Stomach smooth muscle (tissue), 2 donors: ENCODE results near the gene TSFM.

Experiments used
- H3K27ac ChIP-seq: one replicate; pipeline ENCODE4 v1.7.0; 2013; ENCODE audit warnings: mild to moderate bottlenecking, low read length, inconsistent platforms
- H3K27me3 ChIP-seq, 2 donors: one replicate each; pipeline ENCODE4 v1.7.0; 2013; ENCODE audit warnings: low read length in 2 of 2; ENCODE audit not compliant: insufficient read depth in 2 of 2, control insufficient read depth in 1 of 2
- H3K36me3 ChIP-seq, 2 donors: one replicate each; pipeline ENCODE4 v1.7.0; 2013; ENCODE audit warnings: low read length in 2 of 2; ENCODE audit not compliant: control insufficient read depth in 2 of 2, insufficient read depth in 2 of 2
- H3K4me1 ChIP-seq: one replicate; pipeline ENCODE4 v1.7.0; 2013; ENCODE audit warnings: low read length; ENCODE audit not compliant: control insufficient read depth, insufficient read depth
- H3K4me3 ChIP-seq, 2 donors: one replicate each; pipeline ENCODE4 v1.7.0; 2013; ENCODE audit warnings: low read length in 2 of 2
- H3K9ac ChIP-seq, 2 donors: one replicate each; pipeline ENCODE4 v1.7.0; 2013; ENCODE audit warnings: low read length in 2 of 2, mild to moderate bottlenecking in 1 of 2
- H3K9me3 ChIP-seq, 2 donors: one replicate each; pipeline ENCODE4 v1.7.0; 2013; ENCODE audit warnings: low read length in 2 of 2; ENCODE audit not compliant: control insufficient read depth in 2 of 2
- donor health status: healthy.
- donor health status: Pancreatic carcinoma.

TSFM gene

DNA sequence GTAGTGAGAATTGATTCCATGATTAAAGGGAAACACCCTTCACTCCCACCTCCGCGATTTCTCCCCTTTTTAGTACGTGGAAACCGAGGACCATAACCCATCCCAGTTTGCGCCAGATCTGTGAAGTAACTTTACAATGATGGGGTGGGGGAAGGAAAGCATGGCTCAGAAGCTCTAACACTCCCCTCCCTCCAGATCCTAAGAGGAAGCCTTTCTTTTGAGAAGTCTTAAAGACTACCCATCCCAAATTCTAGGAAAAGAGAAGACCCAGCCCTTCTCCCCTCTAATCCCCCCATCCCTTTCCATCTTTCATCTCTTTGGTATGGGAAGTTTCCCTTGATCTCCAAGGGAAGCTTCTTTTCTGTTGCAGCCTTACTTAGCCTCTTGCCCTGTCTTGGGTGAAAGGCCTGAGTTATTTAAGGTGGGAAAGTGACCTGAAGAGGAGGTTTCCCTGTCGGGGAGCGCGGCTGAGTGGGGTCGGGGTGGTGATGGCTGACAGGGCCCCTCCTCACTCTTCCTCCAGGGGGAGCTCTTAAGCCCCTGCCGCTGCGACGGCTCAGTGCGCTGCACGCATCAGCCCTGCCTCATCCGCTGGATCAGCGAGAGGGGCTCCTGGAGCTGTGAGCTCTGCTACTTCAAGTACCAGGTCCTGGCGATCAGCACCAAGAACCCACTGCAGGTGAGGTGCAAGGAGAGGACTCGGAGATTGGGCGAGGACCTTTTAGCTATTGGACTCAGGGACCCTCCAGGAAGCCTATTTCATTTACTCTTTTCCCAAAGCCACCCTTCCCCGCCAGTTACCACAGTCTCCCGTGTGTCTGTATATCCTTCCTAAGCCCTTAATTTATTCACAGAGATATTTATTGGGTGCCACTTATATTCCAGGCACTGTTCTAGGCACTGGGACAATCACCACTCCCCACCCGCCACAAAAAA is 25.9 kb upstream of the TSFM start:
- Histone ChIP-seq H3K9me3 (no peaks in the 10 kb centered on the region), H3K27ac (no peak overlapping the region), H3K9ac (peak overlapping the region in 1 of 2 donors; percentile 36), H3K36me3 (peaks cover 17% of the 10 kb centered on the region in 2 donors), H3K4me1 (peaks cover 18% of the 10 kb centered on the region), H3K27me3 (peaks cover 4 to 5% of the 10 kb centered on the region in 2 donors), H3K4me3 (peak overlapping the region; percentile 33 to 77)

DNA sequence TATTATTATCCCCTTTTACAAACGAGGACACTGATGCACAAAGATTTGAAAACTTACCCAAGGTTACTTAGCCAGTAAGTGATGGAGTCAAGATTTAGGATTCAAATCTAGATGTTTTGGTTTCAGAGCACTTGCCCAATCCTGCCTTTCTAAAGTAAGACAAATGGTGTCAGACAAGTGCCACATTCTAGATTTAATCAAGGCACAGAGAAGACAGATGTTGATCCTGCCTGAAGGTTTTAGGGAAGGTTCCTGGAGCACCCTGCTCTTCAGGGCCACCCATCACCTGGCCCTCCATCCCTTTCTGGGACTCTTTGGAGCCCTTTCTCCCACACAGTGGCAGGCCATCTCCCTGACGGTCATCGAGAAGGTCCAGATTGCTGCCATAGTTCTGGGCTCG is 24.8 kb upstream of the TSFM start:
- H3K4me3 ChIP-seq = no peak overlapping the region
- H3K36me3 ChIP-seq = peaks cover 17% of the 10 kb centered on the region in 2 donors
- peaks cover 10 to 12% of the 10 kb centered on the region in 2 donors for H3K27me3 ChIP-seq
- H3K4me1 ChIP-seq = peaks cover 13% of the 10 kb centered on the region
- H3K9ac ChIP-seq = no peak overlapping the region
- H3K27ac ChIP-seq = no peak overlapping the region
- no peaks in the 10 kb centered on the region for H3K9me3 ChIP-seq

DNA sequence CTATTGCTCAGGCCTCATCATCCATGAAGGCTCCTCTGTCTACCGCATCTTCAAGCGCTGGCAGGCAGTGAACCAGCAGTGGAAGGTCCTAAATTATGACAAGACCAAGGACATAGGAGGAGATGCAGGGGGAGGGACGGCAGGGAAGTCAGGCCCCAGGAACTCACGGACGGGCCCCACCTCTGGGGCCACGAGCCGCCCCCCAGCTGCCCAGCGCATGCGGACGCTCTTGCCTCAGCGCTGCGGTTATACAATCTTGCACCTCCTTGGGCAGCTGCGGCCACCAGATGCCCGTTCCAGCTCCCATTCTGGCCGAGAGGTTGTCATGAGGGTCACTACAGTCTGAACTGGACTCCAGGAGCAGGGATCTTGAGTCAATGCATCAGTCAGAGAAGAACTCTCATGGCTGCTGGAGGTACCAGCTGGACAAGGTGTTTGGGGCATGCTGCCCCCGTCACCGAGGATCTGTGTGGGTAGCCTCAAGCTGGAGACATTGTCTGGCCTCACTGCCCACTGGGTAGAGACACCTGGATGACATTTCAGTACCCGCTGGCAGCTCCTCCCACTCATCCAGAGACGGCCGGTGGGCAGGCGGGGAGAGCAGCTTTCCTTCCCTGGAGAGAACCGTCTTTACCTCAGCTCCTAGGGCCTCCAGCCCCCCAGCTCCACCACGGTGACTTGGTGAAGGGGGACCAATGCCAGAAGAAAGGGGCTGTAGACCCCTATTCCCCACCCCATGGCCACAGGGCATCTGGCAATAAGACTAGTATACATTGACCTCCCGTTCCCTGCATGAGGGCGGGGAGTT is 23.8 kb upstream of the TSFM start:
- Histone ChIP-seq H3K9me3 (no peaks in the 10 kb centered on the region), H3K27me3 (peaks cover 20 to 22% of the 10 kb centered on the region in 2 donors), H3K27ac (no peak overlapping the region), H3K9ac (no peak overlapping the region), H3K4me1 (peaks cover 13% of the 10 kb centered on the region), H3K36me3 (peaks cover 17% of the 10 kb centered on the region in 2 donors), H3K4me3 (no peak overlapping the region)

DNA sequence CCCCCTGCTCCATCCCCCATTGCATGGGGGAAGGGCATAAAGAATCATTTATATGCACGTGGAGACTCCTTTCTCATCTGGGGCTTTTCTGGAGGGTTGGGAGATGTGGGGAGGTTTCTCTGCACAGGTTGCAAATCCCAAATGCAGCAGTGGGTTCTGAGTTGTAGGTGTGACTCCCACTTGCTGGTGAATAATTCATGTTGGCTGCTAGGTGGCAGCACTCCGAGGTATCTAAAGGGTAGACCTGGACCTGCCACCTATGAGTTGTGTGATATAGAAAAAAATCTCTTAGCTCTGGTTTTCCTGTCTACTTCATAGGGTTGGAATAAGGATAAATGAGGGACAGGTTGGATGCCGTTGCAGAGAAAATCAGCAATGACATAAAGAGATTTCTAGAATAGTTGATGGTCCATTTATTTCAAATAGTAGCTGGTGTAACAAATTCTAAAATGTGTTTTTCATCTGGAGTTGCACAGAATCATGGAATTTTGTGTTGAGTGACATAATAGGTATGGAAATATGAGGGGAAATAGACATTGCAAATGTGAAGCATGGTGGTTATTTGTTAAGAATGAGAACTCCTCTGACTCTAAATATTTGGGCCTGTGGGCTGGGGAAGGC is 23.1 kb upstream of the TSFM start:
- Histone ChIP-seq H3K9me3 (no peaks in the 10 kb centered on the region), H3K27me3 (peaks cover 27 to 29% of the 10 kb centered on the region in 2 donors), H3K27ac (no peak overlapping the region), H3K4me3 (no peak overlapping the region), H3K4me1 (peaks cover 9% of the 10 kb centered on the region), H3K36me3 (peaks cover 17% of the 10 kb centered on the region in 2 donors), H3K9ac (no peak overlapping the region)

DNA sequence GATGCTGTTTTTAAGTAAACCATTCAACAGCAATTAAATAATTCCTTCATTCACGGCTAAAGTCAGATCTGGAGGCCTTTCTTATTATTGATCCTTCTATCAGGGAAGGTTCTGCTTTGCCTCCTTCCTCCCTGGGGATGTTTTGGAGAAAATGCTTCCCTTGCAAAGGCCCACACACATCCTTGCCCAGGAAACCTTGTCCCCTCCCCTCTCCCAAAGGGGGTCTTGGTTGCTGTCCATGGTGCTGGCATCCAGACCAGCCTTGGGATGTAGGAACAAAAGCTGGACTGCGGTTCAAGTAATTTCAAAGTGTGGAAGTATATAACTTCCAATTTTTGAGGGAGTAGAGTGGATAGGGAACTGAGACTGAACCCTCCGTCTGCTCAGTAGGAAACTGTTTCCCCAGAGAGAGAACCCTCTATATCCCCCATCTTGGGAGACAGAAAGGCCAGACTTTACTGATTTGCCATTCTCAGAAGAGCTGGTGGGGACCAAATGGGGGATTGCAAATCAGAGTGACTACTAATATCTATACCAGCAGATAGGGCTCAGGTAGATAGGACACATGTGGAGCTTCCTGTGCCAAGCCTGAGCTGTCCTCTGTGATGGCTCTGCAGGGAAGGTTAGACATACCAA is 22.1 kb upstream of the TSFM start:
- no peak overlapping the region for H3K9ac ChIP-seq
- no peaks in the 10 kb centered on the region for H3K9me3 ChIP-seq
- peaks cover 17% of the 10 kb centered on the region in 2 donors for H3K36me3 ChIP-seq
- no peak overlapping the region for H3K27ac ChIP-seq
- H3K27me3 ChIP-seq = peaks cover 37 to 39% of the 10 kb centered on the region in 2 donors
- H3K4me1 ChIP-seq = peaks cover 15% of the 10 kb centered on the region
- H3K4me3 ChIP-seq = no peak overlapping the region

DNA sequence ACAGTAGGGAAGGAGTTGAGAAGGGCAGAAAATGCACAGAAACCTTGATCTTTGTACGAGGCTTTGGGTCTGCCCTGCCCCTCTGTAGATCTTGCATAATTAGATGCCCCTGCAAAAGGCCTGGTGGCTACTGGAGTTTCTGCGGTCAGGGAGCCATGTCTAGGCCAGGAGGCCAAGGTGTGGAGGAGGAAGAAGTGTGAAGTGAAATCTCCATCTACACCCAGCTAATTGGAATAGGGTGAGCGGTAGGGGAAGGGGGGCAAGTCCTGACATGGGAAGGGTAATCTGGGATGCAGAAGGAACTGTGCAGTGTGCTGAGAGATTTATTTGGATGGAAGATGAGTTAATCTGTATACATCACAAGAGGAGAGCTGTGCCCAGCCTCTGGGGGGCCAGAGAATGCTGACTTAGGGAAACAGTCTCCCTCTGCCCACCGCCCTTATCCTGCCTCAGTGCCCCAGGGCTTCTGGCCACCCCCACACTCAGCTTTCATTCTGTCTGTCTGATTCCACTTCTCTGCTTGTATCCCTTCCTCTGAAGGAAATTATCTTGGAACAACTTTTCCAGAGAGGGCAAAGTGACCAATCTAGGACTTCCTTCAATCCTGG is 21.1 kb upstream of the TSFM start:
- H3K27ac ChIP-seq = no peak overlapping the region
- H3K4me1 ChIP-seq = peaks cover 21% of the 10 kb centered on the region
- peaks cover 17% of the 10 kb centered on the region in 2 donors for H3K36me3 ChIP-seq
- H3K4me3 ChIP-seq = no peak overlapping the region
- H3K9me3 ChIP-seq = no peaks in the 10 kb centered on the region
- H3K27me3 ChIP-seq = peaks cover 45 to 46% of the 10 kb centered on the region in 2 donors
- no peak overlapping the region for H3K9ac ChIP-seq

DNA sequence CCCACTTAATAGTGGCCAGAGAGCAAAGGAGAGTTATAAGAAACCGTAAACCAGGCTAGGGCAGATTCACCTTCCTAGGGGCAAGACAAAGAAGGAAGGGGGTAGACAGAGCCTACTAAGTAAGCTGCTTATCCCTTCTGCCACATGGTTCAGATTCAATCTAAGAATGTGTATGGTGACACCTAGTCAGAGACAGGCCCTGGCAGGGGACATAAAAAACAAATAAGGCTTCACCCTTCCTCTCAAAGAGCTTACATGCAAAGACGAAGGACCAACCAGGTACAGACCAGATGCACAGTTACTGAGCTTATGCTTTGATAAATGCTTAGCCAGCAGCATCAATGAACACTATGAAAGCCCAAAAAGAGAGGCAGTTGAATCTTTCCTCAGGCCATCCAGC is 20.1 kb upstream of the TSFM start:
- Histone ChIP-seq H3K4me1 (peaks cover 29% of the 10 kb centered on the region), H3K9ac (no peak overlapping the region), H3K36me3 (peaks cover 17% of the 10 kb centered on the region in 2 donors), H3K27ac (no peak overlapping the region), H3K27me3 (peaks cover 46 to 48% of the 10 kb centered on the region in 2 donors), H3K9me3 (no peaks in the 10 kb centered on the region), H3K4me3 (no peak overlapping the region)

DNA sequence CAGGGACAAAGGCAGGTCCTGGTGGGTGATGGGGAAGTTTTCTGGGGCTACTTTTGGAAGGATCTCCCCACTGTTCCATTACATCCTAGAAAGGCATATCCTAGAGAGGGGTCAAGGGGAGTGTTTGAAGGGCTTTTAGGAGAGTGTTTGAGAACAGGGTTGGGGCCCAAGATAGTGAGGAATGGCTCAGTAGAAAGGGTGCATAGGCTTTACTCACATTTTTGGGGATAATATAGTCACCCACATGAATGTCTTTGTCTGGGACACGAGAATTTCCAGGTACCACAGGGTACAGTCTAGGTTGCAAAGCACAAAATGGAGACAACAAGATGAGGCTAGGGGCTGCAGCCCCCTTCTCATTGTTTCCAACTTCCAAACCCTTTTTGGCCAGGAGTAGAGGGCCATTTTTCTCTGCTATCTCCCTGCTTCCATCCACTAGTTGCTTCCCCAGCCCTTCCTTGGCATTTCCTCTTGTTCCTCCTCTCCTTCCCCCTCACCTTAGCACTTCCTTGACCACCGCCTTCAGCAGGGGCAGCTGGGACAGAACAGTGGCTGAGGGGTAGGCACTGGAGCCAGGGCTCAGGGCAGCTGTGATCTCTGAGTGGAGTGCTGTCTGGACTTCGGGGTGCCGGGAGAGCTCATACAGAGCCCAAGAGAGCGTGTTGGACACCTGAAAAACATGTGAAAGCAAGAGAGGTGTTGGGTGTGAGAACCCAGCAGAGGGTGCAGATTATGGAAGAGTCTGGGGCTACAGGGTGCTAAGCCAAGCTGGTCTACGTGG is 18.5 kb upstream of the TSFM start:
- Histone ChIP-seq H3K4me1 (peaks cover 29% of the 10 kb centered on the region), H3K4me3 (peak overlapping the region in 1 of 2 donors; percentile 74), H3K9me3 (no peaks in the 10 kb centered on the region), H3K9ac (no peak overlapping the region), H3K27ac (no peak overlapping the region), H3K27me3 (peaks cover 46 to 48% of the 10 kb centered on the region in 2 donors), H3K36me3 (peaks cover 4 to 7% of the 10 kb centered on the region in 2 donors)

DNA sequence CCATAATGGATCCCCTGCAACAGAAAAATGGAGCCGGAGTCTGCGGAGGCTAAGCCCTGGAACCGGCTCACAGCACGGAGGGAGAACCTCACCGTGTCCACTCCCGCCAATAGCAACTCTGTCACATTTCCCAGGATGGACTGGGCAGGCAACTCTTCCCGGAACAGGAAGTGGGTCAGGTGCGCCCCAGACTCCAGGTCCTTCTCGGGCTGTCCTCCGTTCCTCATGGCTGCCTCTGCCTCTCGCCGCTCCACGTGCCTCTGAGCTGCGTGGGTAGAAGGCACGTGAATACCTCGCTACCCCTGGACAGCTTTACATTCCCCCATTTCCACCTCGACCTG is 18.0 kb upstream of the TSFM start:
- H3K4me1 ChIP-seq = peaks cover 29% of the 10 kb centered on the region
- no peak overlapping the region for H3K27ac ChIP-seq
- peaks cover 46 to 48% of the 10 kb centered on the region in 2 donors for H3K27me3 ChIP-seq
- no peaks in the 10 kb centered on the region for H3K9me3 ChIP-seq
- H3K36me3 ChIP-seq = peaks cover 0 to 8% of the 10 kb centered on the region in 2 donors
- peak overlapping the region; percentile 21 to 74 for H3K4me3 ChIP-seq
- no peak overlapping the region for H3K9ac ChIP-seq
